Skeletal muscle tissue (tissue), 4 donors: Measurements from ENCODE around the gene NDRG3. TPM values are rescaled to one million over a fixed set of nuclear protein-coding genes. Genes with fewer than 3 reads are reported as not detected.
"Not testable (repeated sequence)": the region's sequence is repeated elsewhere in the genome, so short reads cannot be mapped to it uniquely, and the experiment has no call there.

Source experiments
- H3K27ac ChIP-seq: one replicate; pipeline ENCODE4 v1.7.0; 2013; ENCODE audit warnings: mild to moderate bottlenecking, low read depth, low read length, inconsistent platforms
- H3K27me3 ChIP-seq, 3 donors: one replicate each; pipeline ENCODE4 v1.7.0; 2013; ENCODE audit warnings: low read length in 3 of 3; ENCODE audit not compliant: control insufficient read depth in 3 of 3, insufficient read depth in 3 of 3
- H3K36me3 ChIP-seq, 3 donors: one replicate each; pipeline ENCODE4 v1.7.0; 2013; ENCODE audit warnings: low read length in 3 of 3; ENCODE audit not compliant: control insufficient read depth in 3 of 3, insufficient read depth in 3 of 3
- H3K4me1 ChIP-seq, 3 donors: one replicate each; pipeline ENCODE4 v1.7.0; 2013; ENCODE audit warnings: low read length in 3 of 3, mild to moderate bottlenecking in 3 of 3; ENCODE audit not compliant: control insufficient read depth in 3 of 3, insufficient read depth in 3 of 3
- H3K4me3 ChIP-seq, 3 donors: one replicate each; pipeline ENCODE4 v1.7.0; 2013; ENCODE audit warnings: low read length in 3 of 3
- H3K9ac ChIP-seq, 3 donors: one replicate each; pipeline ENCODE4 v1.7.0; 2013; ENCODE audit warnings: low read length in 3 of 3, mild to moderate bottlenecking in 3 of 3, moderate library complexity in 2 of 3, low read depth in 1 of 3
- H3K9me3 ChIP-seq, 3 donors: one replicate each; pipeline ENCODE4 v1.7.0; 2013; ENCODE audit warnings: low read length in 3 of 3; ENCODE audit not compliant: control insufficient read depth in 3 of 3
- total RNA-seq: library from RNA; depleted of rRNA; stranded (reverse); fragments of >200 nt; gene quantifications from one replicate; pipeline ENCODE4 v1.2.3, GENCODE V29; 2014
- donor health status: Osteomylitis.

The NDRG3 gene
- total RNA-seq, 1 donor from 2014 or later: 15.1 TPM

DNA sequence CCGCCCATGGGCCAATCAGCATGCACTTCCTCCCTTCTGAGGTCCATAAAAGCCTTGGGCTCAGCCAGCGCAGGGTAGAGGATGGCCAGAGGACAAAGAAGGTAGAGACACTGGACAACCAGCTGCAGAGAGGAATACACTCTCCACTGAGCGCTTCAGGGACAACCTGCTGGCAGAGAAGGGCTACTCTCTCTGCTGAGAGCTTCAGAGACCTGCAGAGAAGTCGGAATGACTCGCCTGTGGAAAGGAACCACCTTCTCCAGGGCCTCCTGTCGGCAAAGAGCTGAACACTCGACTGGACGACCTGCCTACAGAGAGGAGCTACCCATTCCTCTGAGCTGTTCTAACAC lies 68.5 kb downstream of the NDRG3 start:
- H3K4me3 ChIP-seq: no peak overlapping the region
- no peaks in the 10 kb centered on the region for H3K27me3 ChIP-seq
- H3K4me1 ChIP-seq: no peaks in the 10 kb centered on the region
- no peak overlapping the region for H3K27ac ChIP-seq
- H3K9ac ChIP-seq: no peak overlapping the region
- peaks cover 5 to 27% (median 10%) of the 10 kb centered on the region in 3 donors for H3K36me3 ChIP-seq
- H3K9me3 ChIP-seq: no peaks in the 10 kb centered on the region

DNA sequence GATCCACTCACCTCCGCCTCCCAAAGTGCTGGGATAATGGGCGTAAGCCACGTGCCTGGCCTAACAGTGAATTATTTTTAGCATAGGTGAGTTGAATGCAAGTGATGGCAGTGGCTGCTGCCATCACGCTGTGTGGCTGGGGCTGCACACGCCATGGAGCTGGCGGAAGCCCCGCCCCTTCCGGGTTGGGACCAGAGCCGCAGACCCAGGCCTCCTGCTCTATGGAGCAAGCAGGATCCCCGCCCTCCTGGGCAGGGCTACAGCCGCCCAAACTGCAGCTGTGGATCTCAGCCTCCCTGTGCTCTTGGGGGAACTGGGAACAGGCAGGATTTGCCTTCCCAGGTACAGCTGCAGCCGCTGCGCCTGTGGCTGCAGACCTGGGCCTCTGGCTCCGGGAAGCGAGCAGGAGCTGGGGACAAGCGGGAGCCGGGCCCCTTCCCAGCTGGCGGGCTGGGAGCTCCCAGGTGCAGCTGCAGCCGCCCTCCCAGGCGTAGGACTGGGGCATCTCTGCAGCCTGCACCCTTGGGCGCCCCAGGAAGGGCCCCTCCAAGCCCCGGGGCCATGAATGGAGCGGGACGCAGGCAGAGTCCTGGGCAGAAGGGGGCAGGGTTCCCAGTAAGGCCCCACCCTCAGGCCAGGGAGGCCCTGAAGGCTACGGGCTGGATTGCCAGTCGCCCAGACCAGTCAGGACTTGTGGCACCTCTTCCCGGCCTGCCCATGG lies 69.0 kb downstream of the NDRG3 start:
- Histone ChIP-seq H3K27ac (no peak overlapping the region), H3K9ac (no peak overlapping the region), H3K9me3 (no peaks in the 10 kb centered on the region), H3K4me1 (no peaks in the 10 kb centered on the region), H3K27me3 (no peaks in the 10 kb centered on the region), H3K4me3 (no peak overlapping the region), H3K36me3 (peaks cover 3 to 24% (median 8%) of the 10 kb centered on the region in 3 donors)

DNA sequence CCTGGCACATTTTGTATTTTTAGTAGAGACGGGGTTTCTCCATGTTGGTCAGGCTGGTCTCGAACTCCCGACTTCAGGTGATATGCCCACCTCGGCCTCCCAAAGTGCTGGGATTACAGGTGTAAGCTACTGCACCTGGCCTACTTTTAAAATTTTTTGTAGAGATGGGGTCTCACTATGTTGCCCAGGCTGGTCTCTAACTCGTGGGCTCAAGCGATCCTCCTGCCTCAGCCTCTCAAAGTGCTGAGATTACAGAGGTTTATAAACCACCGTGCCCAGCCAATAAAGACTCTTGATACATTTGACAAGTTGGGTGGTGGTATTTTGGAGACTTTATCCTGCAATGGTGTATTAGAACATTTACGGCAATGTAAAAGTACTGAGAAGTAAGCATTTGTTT lies 70.3 kb downstream of the NDRG3 start:
- H3K27ac ChIP-seq, H3K4me3 ChIP-seq, H3K9ac ChIP-seq, H3K27me3 ChIP-seq, H3K4me1 ChIP-seq, H3K9me3 ChIP-seq: not testable (repeated sequence)
- H3K36me3 ChIP-seq: peaks cover 8 to 26% (median 10%) of the 10 kb centered on the region in 3 donors

DNA sequence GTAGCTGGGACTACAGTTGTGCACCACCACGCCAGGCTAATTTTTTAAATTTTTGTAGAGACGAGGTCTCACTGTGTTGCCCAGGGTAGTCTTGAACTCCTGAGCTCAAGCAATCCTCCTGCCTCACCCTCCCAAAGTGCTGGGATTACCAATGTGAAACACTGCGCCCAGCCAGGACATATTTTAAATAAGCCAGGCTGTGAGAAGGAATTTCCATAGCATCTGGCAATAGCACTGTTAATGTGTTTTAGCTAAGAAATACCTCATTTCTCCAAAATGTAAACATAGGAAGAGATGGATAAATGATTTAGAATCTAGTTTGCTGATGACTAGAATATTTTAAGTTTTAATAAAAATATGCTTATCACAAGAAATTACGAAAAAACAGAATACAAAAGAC lies 72.9 kb downstream of the NDRG3 start:
- no peak overlapping the region for H3K4me3 ChIP-seq
- no peak overlapping the region for H3K9ac ChIP-seq
- no peak overlapping the region for H3K27ac ChIP-seq
- H3K9me3 ChIP-seq: no peaks in the 10 kb centered on the region
- H3K27me3 ChIP-seq: no peaks in the 10 kb centered on the region
- no peaks in the 10 kb centered on the region for H3K4me1 ChIP-seq
- H3K36me3 ChIP-seq: peaks cover 5 to 27% (median 24%) of the 10 kb centered on the region in 3 donors

DNA sequence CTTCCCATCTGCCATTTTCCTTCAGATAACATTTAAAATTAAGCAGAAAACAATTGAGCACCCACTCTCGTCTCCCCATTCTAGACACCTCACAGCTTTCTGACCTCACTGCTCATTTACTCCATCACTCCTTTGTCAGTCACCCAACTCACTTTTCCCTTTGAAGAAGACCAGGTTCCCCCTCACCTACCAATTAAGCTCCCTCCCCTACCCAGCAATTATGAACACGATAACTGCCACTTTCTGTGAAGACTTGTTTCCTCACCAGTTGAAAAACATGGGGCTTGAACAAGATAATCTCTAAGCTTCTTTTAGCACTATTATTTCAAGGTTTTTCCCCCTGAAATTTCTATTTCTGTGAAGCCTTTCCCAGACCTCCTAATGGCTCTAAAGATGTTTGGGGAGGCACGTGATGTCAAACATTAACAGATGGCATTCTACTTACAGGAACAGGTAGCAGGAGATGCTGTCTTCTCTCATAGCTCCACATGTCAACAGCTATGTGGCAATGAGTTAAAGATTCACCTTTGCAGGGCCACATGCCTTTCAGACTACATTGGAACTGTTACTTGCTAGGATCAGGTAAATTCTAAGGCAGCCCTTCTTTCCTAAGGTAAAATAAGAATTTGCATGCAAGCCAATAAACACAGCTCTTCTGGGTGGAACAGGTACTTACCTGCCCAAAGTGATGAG lies 75.1 kb downstream of the NDRG3 start:
- no peak overlapping the region for H3K4me3 ChIP-seq
- H3K9ac ChIP-seq: no peak overlapping the region
- H3K27ac ChIP-seq: no peak overlapping the region
- H3K36me3 ChIP-seq: peaks cover 5 to 37% (median 30%) of the 10 kb centered on the region in 3 donors
- H3K9me3 ChIP-seq: no peaks in the 10 kb centered on the region
- no peaks in the 10 kb centered on the region for H3K4me1 ChIP-seq
- no peaks in the 10 kb centered on the region for H3K27me3 ChIP-seq

DNA sequence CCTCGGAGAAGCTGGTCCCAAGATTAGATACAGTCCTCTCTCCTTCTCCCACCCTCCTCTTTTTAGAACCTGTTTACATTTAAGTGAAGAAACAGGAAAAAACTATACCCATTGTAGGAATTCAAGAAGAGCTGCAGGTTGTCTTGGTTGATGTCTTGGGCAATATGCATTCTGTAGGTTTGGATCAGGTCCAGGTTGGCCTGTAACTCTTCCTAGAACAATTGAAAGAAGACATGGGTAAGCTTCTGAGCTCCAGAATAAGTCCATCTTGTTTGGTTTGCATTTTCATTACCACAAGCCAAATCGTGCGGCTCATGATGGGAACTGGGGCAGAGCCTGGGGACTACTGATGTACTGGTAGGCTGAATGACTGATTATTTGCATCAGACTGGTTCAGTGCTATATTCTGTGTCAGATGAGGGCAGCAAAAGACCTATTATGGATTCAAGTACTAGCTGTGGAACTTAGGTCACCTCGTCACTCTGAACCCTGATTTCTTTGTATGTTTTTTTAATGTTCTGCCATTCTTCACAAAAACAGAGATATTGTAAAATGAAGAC lies 79.6 kb downstream of the NDRG3 start:
- Histone ChIP-seq H3K27me3 (no peaks in the 10 kb centered on the region), H3K9ac (no peak overlapping the region), H3K36me3 (peaks cover 21 to 50% (median 50%) of the 10 kb centered on the region in 3 donors)

DNA sequence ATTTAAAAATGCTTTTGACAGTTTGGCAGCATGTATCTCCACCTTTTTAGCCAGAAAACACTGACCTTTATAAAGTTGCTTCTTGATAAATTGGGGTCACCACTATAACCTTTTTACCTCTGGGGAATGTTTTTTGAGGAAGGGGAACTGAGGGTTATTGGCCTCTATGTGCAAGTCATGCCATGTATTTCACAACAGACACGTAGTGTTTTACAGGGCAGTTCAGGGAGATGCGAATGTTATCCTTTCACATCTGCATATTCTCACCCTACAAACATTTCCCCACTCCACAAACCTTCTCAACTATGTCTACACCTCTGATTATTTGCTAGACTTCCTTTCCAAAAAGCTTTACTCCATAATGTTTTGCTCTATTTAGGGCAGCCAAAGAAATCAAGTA lies 82.9 kb downstream of the NDRG3 start:
- Histone ChIP-seq H3K36me3 (peaks cover 23 to 39% (median 33%) of the 10 kb centered on the region in 3 donors), H3K4me3 (no peak overlapping the region), H3K9me3 (no peaks in the 10 kb centered on the region), H3K27me3 (no peaks in the 10 kb centered on the region), H3K4me1 (no peaks in the 10 kb centered on the region), H3K9ac (no peak overlapping the region), H3K27ac (no peak overlapping the region)

More for the DNA sequence above, 79.6 kb downstream of the NDRG3 start:
- no peak overlapping the region for H3K4me3 ChIP-seq
- H3K27ac ChIP-seq: no peak overlapping the region
- no peaks in the 10 kb centered on the region for H3K9me3 ChIP-seq
- no peaks in the 10 kb centered on the region for H3K4me1 ChIP-seq

DNA sequence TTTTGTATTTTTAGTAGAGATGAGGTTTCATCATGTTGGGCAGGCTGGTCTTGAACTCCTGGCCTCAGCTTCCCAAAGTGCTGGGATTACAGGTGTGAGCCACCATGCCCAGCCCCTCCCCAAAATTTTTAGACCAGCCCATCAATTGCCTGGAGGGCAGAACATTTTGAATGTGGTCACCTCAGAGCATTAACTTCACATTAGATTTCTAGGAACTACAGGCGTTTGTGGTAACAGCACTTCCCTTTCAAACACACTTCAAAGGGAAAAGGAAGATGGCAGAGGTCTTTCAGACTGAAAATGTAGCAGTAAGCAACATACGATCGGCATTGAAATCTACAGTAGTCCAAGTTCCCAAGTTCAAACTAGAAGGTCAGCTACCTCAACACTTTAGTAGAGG lies 87.6 kb downstream of the NDRG3 start:
- Histone ChIP-seq H3K27ac (no peak overlapping the region), H3K4me1 (no peaks in the 10 kb centered on the region), H3K9ac (no peak overlapping the region), H3K27me3 (no peaks in the 10 kb centered on the region), H3K9me3 (no peaks in the 10 kb centered on the region), H3K4me3 (no peak overlapping the region), H3K36me3 (peaks cover 26 to 40% (median 33%) of the 10 kb centered on the region in 3 donors)

DNA sequence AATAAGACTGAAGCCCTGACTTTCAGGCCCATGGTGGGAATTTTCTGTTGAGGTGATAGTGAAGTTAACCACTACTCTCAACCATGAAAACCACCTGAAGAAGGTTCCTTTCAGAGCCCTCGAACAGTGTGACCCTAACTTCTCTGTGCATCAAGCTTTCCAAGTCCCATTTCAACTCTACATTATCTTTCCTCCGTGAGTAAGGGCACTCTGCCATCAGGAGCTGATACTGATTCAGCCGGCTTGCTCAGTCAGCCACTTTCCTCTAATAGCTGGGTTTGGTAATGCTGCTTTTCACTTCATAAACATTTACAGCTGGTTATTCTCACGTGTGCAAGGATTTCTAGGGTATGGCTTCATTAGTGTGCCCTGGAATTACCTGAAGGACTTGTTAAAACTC lies 89.2 kb downstream of the NDRG3 start:
- Histone ChIP-seq H3K36me3 (peaks cover 33 to 47% (median 42%) of the 10 kb centered on the region in 3 donors), H3K9ac (no peak overlapping the region), H3K4me3 (no peak overlapping the region), H3K9me3 (no peaks in the 10 kb centered on the region), H3K27me3 (no peaks in the 10 kb centered on the region), H3K27ac (no peak overlapping the region), H3K4me1 (no peaks in the 10 kb centered on the region)

DNA sequence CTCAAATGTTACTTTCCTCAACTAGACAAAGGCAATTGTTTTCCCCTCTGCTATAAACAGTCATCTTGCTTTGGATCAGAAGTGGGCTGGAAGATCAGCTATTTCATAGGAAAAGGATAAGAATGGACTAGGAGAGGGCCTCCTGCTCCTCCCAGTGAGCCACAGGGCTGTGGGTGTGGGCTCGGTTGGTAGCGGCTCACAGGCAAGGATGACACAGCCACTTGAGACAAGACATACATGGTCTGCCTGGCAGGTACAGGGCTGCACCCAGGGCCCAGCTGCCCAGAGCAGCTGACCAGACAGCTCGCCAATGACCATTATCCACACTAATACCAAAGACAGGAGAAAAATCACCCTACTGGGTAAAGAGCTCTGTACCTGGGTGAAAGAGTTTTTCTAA lies 90.9 kb downstream of the NDRG3 start:
- Histone ChIP-seq H3K4me3 (no peak overlapping the region), H3K36me3 (peaks cover 31 to 53% (median 47%) of the 10 kb centered on the region in 3 donors), H3K9me3 (no peaks in the 10 kb centered on the region), H3K27me3 (no peaks in the 10 kb centered on the region), H3K4me1 (no peaks in the 10 kb centered on the region), H3K9ac (no peak overlapping the region), H3K27ac (no peak overlapping the region)
